ENCODE results near the gene BZW1.

DNA sequence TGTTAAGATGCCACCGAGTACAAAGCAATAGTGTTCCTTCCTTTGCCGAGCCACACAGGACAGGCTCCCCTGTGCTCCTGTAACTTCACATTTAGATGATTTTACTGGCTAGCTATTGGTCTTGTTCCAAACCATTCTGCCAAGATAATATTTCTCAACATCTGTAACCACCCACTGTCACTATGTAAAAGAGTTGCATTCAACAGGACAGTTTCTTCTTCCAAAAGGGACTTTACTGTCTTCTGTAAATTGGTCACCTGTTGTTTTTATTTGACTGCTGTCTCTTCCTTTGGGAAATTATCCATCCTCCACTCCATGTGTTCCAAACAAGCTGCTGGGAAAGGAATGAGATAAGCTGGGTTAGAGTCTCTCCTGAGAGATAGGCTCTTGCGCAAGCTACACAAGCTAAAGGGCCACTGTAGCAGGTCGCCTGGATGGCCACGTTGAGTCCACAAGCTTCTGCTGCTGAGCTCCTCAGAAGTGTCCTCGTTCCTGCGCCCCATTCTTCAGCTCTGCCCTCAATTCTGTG is 14.4 kb upstream of the BZW1 start:
- TF ChIP-seq, protein P1, sequence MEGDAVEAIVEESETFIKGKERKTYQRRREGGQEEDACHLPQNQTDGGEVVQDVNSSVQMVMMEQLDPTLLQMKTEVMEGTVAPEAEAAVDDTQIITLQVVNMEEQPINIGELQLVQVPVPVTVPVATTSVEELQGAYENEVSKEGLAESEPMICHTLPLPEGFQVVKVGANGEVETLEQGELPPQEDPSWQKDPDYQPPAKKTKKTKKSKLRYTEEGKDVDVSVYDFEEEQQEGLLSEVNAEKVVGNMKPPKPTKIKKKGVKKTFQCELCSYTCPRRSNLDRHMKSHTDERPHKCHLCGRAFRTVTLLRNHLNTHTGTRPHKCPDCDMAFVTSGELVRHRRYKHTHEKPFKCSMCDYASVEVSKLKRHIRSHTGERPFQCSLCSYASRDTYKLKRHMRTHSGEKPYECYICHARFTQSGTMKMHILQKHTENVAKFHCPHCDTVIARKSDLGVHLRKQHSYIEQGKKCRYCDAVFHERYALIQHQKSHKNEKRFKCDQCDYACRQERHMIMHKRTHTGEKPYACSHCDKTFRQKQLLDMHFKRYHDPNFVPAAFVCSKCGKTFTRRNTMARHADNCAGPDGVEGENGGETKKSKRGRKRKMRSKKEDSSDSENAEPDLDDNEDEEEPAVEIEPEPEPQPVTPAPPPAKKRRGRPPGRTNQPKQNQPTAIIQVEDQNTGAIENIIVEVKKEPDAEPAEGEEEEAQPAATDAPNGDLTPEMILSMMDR (IDR thresholded peaks at IDR 0.05; ENCODE audit: low read depth, low read length), result no peak
- no peak for TF ChIP-seq POLR2A (IDR thresholded peaks at IDR 0.05; ENCODE audit: extremely low read depth, insufficient read length)

All from NB4 (cell line).